ENCODE data around the gene MAGEA10.
"Not testable (repeated sequence)": the region's sequence is repeated elsewhere in the genome, so short reads cannot be mapped to it uniquely, and the experiment has no call there.

Gene MAGEA10

GRCh38 chrX:152138388-152138784 lies at the start of gene MAGEA10:
MAGEA10 (minus strand) TSS chrX:152138577; CDS start chrX:152135620, 2,957 bp downstream.
- DNase-seq (ENCODE audit: low read depth), result no peak

GRCh38 chrX:152177497-152178269 lies 39.3 kb upstream of the MAGEA10 start:
- DNase-seq (ENCODE audit: low read depth), result no peak

GRCh38 chrX:152177052-152177451 lies 38.7 kb upstream of the MAGEA10 start:
- DNase-seq (ENCODE audit: low read depth), result no peak

- not testable (repeated sequence) for DNase-seq (ENCODE audit: low read depth)
These were observed 37.5 kb upstream of the MAGEA10 start for GRCh38 chrX:152175892-152176291.

GRCh38 chrX:152173923-152174322 lies 35.5 kb upstream of the MAGEA10 start:
- not testable (repeated sequence) for DNase-seq (ENCODE audit: low read depth)

GRCh38 chrX:152170621-152171020 lies 32.2 kb upstream of the MAGEA10 start:
- DNase-seq (ENCODE audit: low read depth), result no peak

- no peak for DNase-seq (ENCODE audit: low read depth)
These were observed 26.8 kb upstream of the MAGEA10 start for GRCh38 chrX:152165033-152165743.

- no peak for DNase-seq (ENCODE audit: low read depth)
These were observed 18.7 kb upstream of the MAGEA10 start for GRCh38 chrX:152157042-152157441.

- no peak for DNase-seq (ENCODE audit: low read depth)
These were observed 17.5 kb upstream of the MAGEA10 start for GRCh38 chrX:152155766-152156310.

- DNase-seq (ENCODE audit: low read depth), result no peak
These were observed 15.7 kb upstream of the MAGEA10 start for GRCh38 chrX:152154050-152154449.

GRCh38 chrX:152151256-152151655 lies 12.9 kb upstream of the MAGEA10 start:
- DNase-seq (ENCODE audit: low read depth), result no peak

- DNase-seq (ENCODE audit: low read depth), result no peak
These were observed 11.3 kb upstream of the MAGEA10 start for GRCh38 chrX:152149648-152150047.

- DNase-seq (ENCODE audit: low read depth), result no peak
These were observed 1.2 kb upstream of the MAGEA10 start for GRCh38 chrX:152139589-152139988.

- DNase-seq (ENCODE audit: low read depth), result no peak
These were observed 498 bp downstream of the MAGEA10 start for GRCh38 chrX:152137771-152138387.

GRCh38 chrX:152136312-152136711 lies 2.1 kb downstream of the MAGEA10 start:
- no peak for DNase-seq (ENCODE audit: low read depth)

GRCh38 chrX:152131525-152131924 lies 6.9 kb downstream of the MAGEA10 start:
- no peak for DNase-seq (ENCODE audit: low read depth)

- not testable (repeated sequence) for DNase-seq (ENCODE audit: low read depth)
These were observed 9.1 kb downstream of the MAGEA10 start for GRCh38 chrX:152129069-152129844.

- DNase-seq (ENCODE audit: low read depth), result no peak
These were observed 21.1 kb downstream of the MAGEA10 start for GRCh38 chrX:152117305-152117704.

GRCh38 chrX:152108527-152108926 lies 29.9 kb downstream of the MAGEA10 start:
- no peak for DNase-seq (ENCODE audit: low read depth)

GRCh38 chrX:152103866-152104265 lies 34.5 kb downstream of the MAGEA10 start:
- DNase-seq (ENCODE audit: low read depth), result no peak

- no peak for DNase-seq (ENCODE audit: low read depth)
These were observed 52.2 kb downstream of the MAGEA10 start for GRCh38 chrX:152086141-152086540.

All from stimulated activated CD8-positive, alpha-beta memory T cell treated with anti-CD3 and anti-CD28 coated beads, Interleukin-15, amount 100 ng/mL, for 1 hour (primary cell).